Neural progenitor cell (in vitro differentiated cells): ENCODE measurements around the gene TRAF1. TPM values are rescaled to one million over a fixed set of nuclear protein-coding genes. Genes with fewer than 3 reads are reported as not detected.
A peak's percentile ranks its signal among the peaks of the same experiment; 100 is the strongest.
"Not testable (repeated sequence)": the region's sequence is repeated elsewhere in the genome, so short reads cannot be mapped to it uniquely, and the experiment has no call there.

Source experiments
- DNase-seq: peaks from one replicate; pipeline ENCODE4 v3.0.0-alpha.2; 2016; ENCODE audit warnings: low spot score
- H2AFZ ChIP-seq: fragments of 200-600 bp; sonication (generic); replicated peaks from 2 replicates; pipeline ENCODE4 v1.6.1; 2016; ENCODE audit warnings: antibody characterized with exemption
- H3F3A ChIP-seq: fragments of 200-600 bp; sonication (generic); 2 replicates; pipeline ENCODE4 v1.6.1; 2016; ENCODE audit warnings: antibody characterized with exemption, low read depth
- H3K27ac ChIP-seq: fragments of 200-600 bp; sonication (generic); 2 replicates; pipeline ENCODE4 v1.5.1; 2016; ENCODE audit warnings: mild to moderate bottlenecking
- H3K27me3 ChIP-seq: fragments of 200-600 bp; sonication (generic); 2 replicates; pipeline ENCODE4 v1.6.1; 2016; ENCODE audit warnings: mild to moderate bottlenecking, moderate library complexity
- H3K36me3 ChIP-seq: fragments of 200-600 bp; sonication (generic); 2 replicates; pipeline ENCODE4 v1.5.1; 2016
- H3K4me1 ChIP-seq: fragments of 200-600 bp; sonication (generic); 2 replicates; pipeline ENCODE4 v1.6.1; 2016; ENCODE audit warnings: mixed run types
- H3K4me2 ChIP-seq: fragments of 200-600 bp; sonication (generic); 2 replicates; pipeline ENCODE4 v1.6.1; 2016
- H3K4me3 ChIP-seq: fragments of 200-600 bp; sonication (generic); 2 replicates; pipeline ENCODE4 v1.5.1; 2016
- H3K79me2 ChIP-seq: fragments of 200-600 bp; sonication (generic); 2 replicates; pipeline ENCODE4 v1.6.1; 2016; ENCODE audit warnings: low read depth
- H3K9ac ChIP-seq: fragments of 200-600 bp; sonication (generic); 2 replicates; pipeline ENCODE4 v1.6.1; 2016
- H3K9me3 ChIP-seq: fragments of 200-600 bp; sonication (generic); 2 replicates; pipeline ENCODE4 v1.5.1; 2016; ENCODE audit warnings: low read depth
- H4K20me1 ChIP-seq: fragments of 200-600 bp; sonication (generic); 2 replicates; pipeline ENCODE4 v1.6.1; 2016; ENCODE audit warnings: low read depth
- H3K27ac Mint-ChIP-seq: 3 replicates; pipeline ENCODE4 v1.8.0; 2021; ENCODE audit warnings: mixed read lengths
- H3K27me3 Mint-ChIP-seq: 2 replicates; pipeline ENCODE4 v1.8.0; 2022; ENCODE audit warnings: low read depth, mild to moderate bottlenecking, inconsistent platforms, moderate library complexity, mixed read lengths; ENCODE audit not compliant: insufficient read depth
- H3K36me3 Mint-ChIP-seq: 3 replicates; pipeline ENCODE4 v1.8.0; 2021; ENCODE audit warnings: mixed read lengths
- H3K4me1 Mint-ChIP-seq: 3 replicates; pipeline ENCODE4 v1.8.0; 2021; ENCODE audit warnings: mixed read lengths
- H3K4me3 Mint-ChIP-seq: 3 replicates; pipeline ENCODE4 v1.8.0; 2021; ENCODE audit warnings: mild to moderate bottlenecking, moderate library complexity, mixed read lengths
- H3K9me3 Mint-ChIP-seq: 3 replicates; pipeline ENCODE4 v1.8.0; 2020; ENCODE audit warnings: mixed read lengths
- EZH2 ChIP-seq: fragments of 200-600 bp; sonication (generic); IDR thresholded peaks from 2 replicates; pipeline ENCODE4 v1.6.1; 2017; ENCODE audit warnings: antibody characterized with exemption, mild to moderate bottlenecking, moderate library complexity
- EZH2phosphoT487 ChIP-seq: fragments of 200-600 bp; sonication (generic); IDR thresholded peaks from 2 replicates; pipeline ENCODE4 v1.6.1; 2017; ENCODE audit warnings: antibody characterized with exemption
- total RNA-seq: library from RNA; depleted of rRNA; stranded (reverse); fragments of >200 nt; gene quantifications from 2 replicates; pipeline ENCODE4 v1.2.3, GENCODE V29; 2015; ENCODE audit warnings: low replicate concordance
- TF ChIP-seq, protein P1 (sequence below): fragments of 200-600 bp; sonication (generic); IDR thresholded peaks from 2 replicates; pipeline ENCODE4 v1.5.1; 2017; ENCODE audit warnings: antibody characterized with exemption, mild to moderate bottlenecking

The TRAF1 gene
- total RNA-seq, 1 donor from 2014 or later, result 3.2 TPM

DNA sequence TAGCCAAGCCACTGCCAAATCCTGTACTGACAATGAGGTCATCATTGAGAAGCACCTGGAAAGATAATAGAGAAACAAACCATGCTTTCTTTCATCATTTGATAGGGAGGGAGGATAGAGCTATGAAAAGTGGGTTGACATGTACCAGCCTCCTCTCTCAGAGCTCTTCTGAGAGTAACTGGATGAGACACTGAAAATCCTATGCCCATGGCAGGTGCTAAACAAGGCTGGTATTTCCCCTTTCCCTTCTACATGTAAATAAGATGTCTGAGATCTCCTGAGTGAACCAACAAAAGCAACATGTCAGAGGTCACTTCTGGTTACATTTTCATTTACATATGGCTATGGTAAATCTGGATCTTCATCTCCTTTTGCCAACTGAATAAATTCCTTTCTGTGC lies 45.3 kb upstream of the TRAF1 start:
- Histone ChIP-seq H3K27ac (no peak overlapping the region), H3K9ac (no peak overlapping the region), H3K4me3 (no peak overlapping the region), H4K20me1 (no peaks in the 10 kb centered on the region), H3K4me2 (no peak overlapping the region), H3K4me1 (peaks cover 4% of the 10 kb centered on the region), H3K36me3 (no peaks in the 10 kb centered on the region), H3F3A (peaks cover 10% of the 10 kb centered on the region), H3K27me3 (no peaks in the 10 kb centered on the region), H2AFZ (no peak overlapping the region), H3K9me3 (no peaks in the 10 kb centered on the region), H3K79me2 (no peaks in the 10 kb centered on the region)
- H3K27me3 Mint-ChIP-seq, result no peaks in the 10 kb centered on the region
- no peak for TF ChIP-seq EZH2phosphoT487
- no peak for TF ChIP-seq EZH2
- TF ChIP-seq, protein P1, sequence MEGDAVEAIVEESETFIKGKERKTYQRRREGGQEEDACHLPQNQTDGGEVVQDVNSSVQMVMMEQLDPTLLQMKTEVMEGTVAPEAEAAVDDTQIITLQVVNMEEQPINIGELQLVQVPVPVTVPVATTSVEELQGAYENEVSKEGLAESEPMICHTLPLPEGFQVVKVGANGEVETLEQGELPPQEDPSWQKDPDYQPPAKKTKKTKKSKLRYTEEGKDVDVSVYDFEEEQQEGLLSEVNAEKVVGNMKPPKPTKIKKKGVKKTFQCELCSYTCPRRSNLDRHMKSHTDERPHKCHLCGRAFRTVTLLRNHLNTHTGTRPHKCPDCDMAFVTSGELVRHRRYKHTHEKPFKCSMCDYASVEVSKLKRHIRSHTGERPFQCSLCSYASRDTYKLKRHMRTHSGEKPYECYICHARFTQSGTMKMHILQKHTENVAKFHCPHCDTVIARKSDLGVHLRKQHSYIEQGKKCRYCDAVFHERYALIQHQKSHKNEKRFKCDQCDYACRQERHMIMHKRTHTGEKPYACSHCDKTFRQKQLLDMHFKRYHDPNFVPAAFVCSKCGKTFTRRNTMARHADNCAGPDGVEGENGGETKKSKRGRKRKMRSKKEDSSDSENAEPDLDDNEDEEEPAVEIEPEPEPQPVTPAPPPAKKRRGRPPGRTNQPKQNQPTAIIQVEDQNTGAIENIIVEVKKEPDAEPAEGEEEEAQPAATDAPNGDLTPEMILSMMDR, result no peak
- DNase-seq, result no peak
- peaks cover 3% of the 10 kb centered on the region for H3K4me1 Mint-ChIP-seq
- H3K9me3 Mint-ChIP-seq, result no peaks in the 10 kb centered on the region
- H3K4me3 Mint-ChIP-seq, result no peak overlapping the region
- H3K36me3 Mint-ChIP-seq, result peaks cover 2% of the 10 kb centered on the region
- H3K27ac Mint-ChIP-seq, result no peak overlapping the region

DNA sequence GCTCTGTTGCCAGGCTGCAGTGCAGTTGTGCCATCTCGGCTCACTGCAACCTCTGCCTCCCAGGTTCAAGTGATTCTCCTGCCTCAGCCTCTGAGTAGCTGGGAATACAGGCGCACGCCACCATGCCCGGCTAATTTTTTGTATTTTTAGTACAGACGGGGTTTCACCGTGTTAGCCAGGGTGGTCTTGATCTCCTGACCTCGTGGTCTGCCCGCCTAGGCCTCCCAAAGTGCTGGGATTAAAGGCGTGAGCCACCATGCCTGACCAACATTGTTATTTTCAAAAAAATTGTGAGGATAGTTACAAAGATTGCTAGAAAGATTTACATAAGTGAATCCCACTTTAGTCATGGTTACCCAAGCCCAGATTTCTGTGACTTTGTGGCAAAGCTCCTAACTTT lies 44.9 kb upstream of the TRAF1 start:
- not testable (repeated sequence) for H3K4me2 ChIP-seq, H3K79me2 ChIP-seq, H3K9me3 Mint-ChIP-seq, H4K20me1 ChIP-seq, H3K27ac ChIP-seq, DNase-seq, H3K9me3 ChIP-seq, H3K4me1 ChIP-seq, H3K36me3 Mint-ChIP-seq, H3K9ac ChIP-seq, H3K4me3 Mint-ChIP-seq, H2AFZ ChIP-seq, H3K4me3 ChIP-seq, H3K27me3 ChIP-seq, H3K27ac Mint-ChIP-seq, H3K27me3 Mint-ChIP-seq, H3K4me1 Mint-ChIP-seq, H3K36me3 ChIP-seq
- H3F3A ChIP-seq, result peaks cover 14% of the 10 kb centered on the region

DNA sequence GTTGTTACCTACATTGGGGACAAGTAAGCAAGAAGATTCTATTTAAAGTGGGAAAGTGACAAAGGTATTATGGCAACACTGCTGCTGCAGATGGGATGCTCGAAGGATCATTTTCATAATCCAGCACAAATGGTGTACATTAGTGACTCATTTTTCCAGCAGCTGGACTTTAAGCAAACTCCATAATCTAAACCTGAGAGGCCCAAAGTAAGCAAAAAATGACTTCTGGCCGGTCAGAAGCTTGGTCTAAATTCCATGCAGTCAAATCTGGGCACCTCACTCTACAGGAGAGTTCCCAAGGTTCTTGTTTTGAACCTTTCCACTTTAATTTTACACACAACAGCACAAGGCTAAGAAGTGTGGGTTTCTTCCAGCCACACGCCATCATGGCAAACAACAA lies 43.6 kb upstream of the TRAF1 start:
- Histone ChIP-seq H3K27me3 (no peaks in the 10 kb centered on the region), H3F3A (peaks cover 26% of the 10 kb centered on the region)
- no peaks in the 10 kb centered on the region for H3K9me3 Mint-ChIP-seq

DNA sequence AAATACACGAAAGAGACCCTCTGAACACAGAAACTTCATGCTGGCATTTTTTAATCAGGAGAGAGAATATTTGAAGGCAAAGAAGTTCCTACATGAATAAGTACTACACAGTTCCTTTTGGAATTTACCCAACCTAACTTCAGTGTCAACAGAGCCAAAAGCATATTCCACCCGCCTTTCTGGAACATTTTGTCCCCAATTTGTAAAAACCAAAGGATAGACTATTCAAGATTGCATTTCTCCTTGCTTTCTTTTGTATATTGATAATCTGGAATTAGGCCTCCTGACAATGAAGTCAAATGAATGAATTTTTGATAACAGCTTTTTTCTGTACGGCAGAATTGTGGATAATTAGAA lies 39.4 kb upstream of the TRAF1 start:
- H3K36me3 Mint-ChIP-seq, result peaks cover 9% of the 10 kb centered on the region
- peak overlapping the region; percentile 61 for H3K4me3 Mint-ChIP-seq
- no peaks in the 10 kb centered on the region for H3K79me2 ChIP-seq
- H3K4me1 ChIP-seq, result peaks cover 34% of the 10 kb centered on the region
- no peaks in the 10 kb centered on the region for H4K20me1 ChIP-seq
- H3K27ac Mint-ChIP-seq, result peak overlapping the region; percentile 99
- no peak overlapping the region for H3K9ac ChIP-seq
- no peaks in the 10 kb centered on the region for H3K36me3 ChIP-seq
- no peaks in the 10 kb centered on the region for H3K9me3 ChIP-seq
- H3K9me3 Mint-ChIP-seq, result no peaks in the 10 kb centered on the region
- peaks cover 32% of the 10 kb centered on the region for H3F3A ChIP-seq
- no peak for TF ChIP-seq EZH2phosphoT487
- TF ChIP-seq, protein P1, result no peak
- TF ChIP-seq EZH2, result no peak
- peaks cover 38% of the 10 kb centered on the region for H3K4me1 Mint-ChIP-seq
- no peak overlapping the region for H2AFZ ChIP-seq
- peak overlapping the region; percentile 69 for H3K27ac ChIP-seq
- no peaks in the 10 kb centered on the region for H3K27me3 ChIP-seq
- H3K27me3 Mint-ChIP-seq, result peaks cover 2% of the 10 kb centered on the region
- no peak for DNase-seq
- H3K4me3 ChIP-seq, result peak overlapping the region; percentile 33
- peak overlapping the region; percentile 69 for H3K4me2 ChIP-seq

More for the DNA sequence above, 43.6 kb upstream of the TRAF1 start:
- Histone ChIP-seq H3K79me2 (no peaks in the 10 kb centered on the region), H2AFZ (no peak overlapping the region), H3K36me3 (no peaks in the 10 kb centered on the region), H3K4me2 (no peak overlapping the region), H3K9ac (no peak overlapping the region), H3K4me1 (peaks cover 21% of the 10 kb centered on the region), H3K9me3 (no peaks in the 10 kb centered on the region), H3K4me3 (no peak overlapping the region), H4K20me1 (no peaks in the 10 kb centered on the region), H3K27ac (no peak overlapping the region)
- Mint-ChIP-seq H3K4me3 (no peak overlapping the region), H3K27me3 (peaks cover 2% of the 10 kb centered on the region), H3K36me3 (peaks cover 2% of the 10 kb centered on the region), H3K27ac (no peak overlapping the region), H3K4me1 (peaks cover 17% of the 10 kb centered on the region)
- DNase-seq, result no peak
- no peak for TF ChIP-seq EZH2phosphoT487
- TF ChIP-seq EZH2, result no peak
- TF ChIP-seq, protein P1, result no peak
